HG03457 (cell line): ENCODE results near the gene TSHZ1.

Experiments
- ATAC-seq: cut with Tn5 transposase; IDR thresholded peaks from one replicate; pipeline ENCODE4 v1.9.1; 2021; ENCODE audit warnings: moderate number of reproducible peaks; ENCODE audit not compliant: unreplicated experiment

TSHZ1 gene

GRCh38 chr18:75268364-75268646 is 57.7 kb downstream of the TSHZ1 start:
- ATAC-seq = no peak

- no peak for ATAC-seq
Measured at GRCh38 chr18:75269124-75269680, 58.6 kb downstream of the TSHZ1 start.

GRCh38 chr18:75269696-75270095 is 59.1 kb downstream of the TSHZ1 start:
- ATAC-seq = no peak

GRCh38 chr18:75271952-75272351 is 61.4 kb downstream of the TSHZ1 start:
- no peak for ATAC-seq

- ATAC-seq = no peak
Measured at GRCh38 chr18:75273817-75274216, 63.2 kb downstream of the TSHZ1 start.

- no peak for ATAC-seq
Measured at GRCh38 chr18:75275226-75275625, 64.6 kb downstream of the TSHZ1 start.

GRCh38 chr18:75276818-75277609 is 66.4 kb downstream of the TSHZ1 start:
- no peak for ATAC-seq

- no peak for ATAC-seq
Measured at GRCh38 chr18:75277610-75277928, 67.0 kb downstream of the TSHZ1 start.

- no peak for ATAC-seq
Measured at GRCh38 chr18:75279381-75279780, 68.8 kb downstream of the TSHZ1 start.

- ATAC-seq = no peak
Measured at GRCh38 chr18:75280427-75281280, 70.1 kb downstream of the TSHZ1 start.

GRCh38 chr18:75282746-75283145 is 72.1 kb downstream of the TSHZ1 start:
- no peak for ATAC-seq

GRCh38 chr18:75283731-75284130 is 73.1 kb downstream of the TSHZ1 start:
- no peak for ATAC-seq

- no peak for ATAC-seq
Measured at GRCh38 chr18:75284566-75284965, 74.0 kb downstream of the TSHZ1 start.

GRCh38 chr18:75285876-75286275 is 75.3 kb downstream of the TSHZ1 start:
- ATAC-seq = no peak

- ATAC-seq = no peak
Measured at GRCh38 chr18:75287006-75287405, 76.4 kb downstream of the TSHZ1 start.

GRCh38 chr18:75287700-75288099 is 77.1 kb downstream of the TSHZ1 start:
- ATAC-seq = no peak

- ATAC-seq = no peak
Measured at GRCh38 chr18:75289761-75290160, 79.2 kb downstream of the TSHZ1 start.

GRCh38 chr18:75290737-75291358 is 80.3 kb downstream of the TSHZ1 start:
- ATAC-seq = no peak

GRCh38 chr18:75291460-75291859 is 80.9 kb downstream of the TSHZ1 start:
- no peak for ATAC-seq

GRCh38 chr18:75293591-75293990 is 83.0 kb downstream of the TSHZ1 start:
- ATAC-seq = no peak

- ATAC-seq = no peak
Measured at GRCh38 chr18:75297731-75298130, 87.1 kb downstream of the TSHZ1 start.
